Gastroesophageal sphincter (tissue), 3 donors: ENCODE results near the gene TNFRSF19.

Source experiments
- CTCF ChIP-seq, 4 experiments: fragments of 200-600 bp in 2 of 4; fragments of 450-650 bp in 2 of 4; sonication (generic) in 1 of 4; IDR thresholded peaks; one replicate each; pipeline ENCODE4 v1.5.1; 2017 to 2019; ENCODE audit warnings: antibody characterized with exemption in 4 of 4, mild to moderate bottlenecking in 2 of 4, moderate library complexity in 2 of 4
- POLR2A ChIP-seq, 2 donors: fragments of 450-650 bp; IDR thresholded peaks; one replicate each; pipeline ENCODE4 v1.6.1; 2017; ENCODE audit warnings: antibody characterized with exemption in 2 of 2, mild to moderate bottlenecking in 2 of 2, moderate library complexity in 1 of 2

DNA sequence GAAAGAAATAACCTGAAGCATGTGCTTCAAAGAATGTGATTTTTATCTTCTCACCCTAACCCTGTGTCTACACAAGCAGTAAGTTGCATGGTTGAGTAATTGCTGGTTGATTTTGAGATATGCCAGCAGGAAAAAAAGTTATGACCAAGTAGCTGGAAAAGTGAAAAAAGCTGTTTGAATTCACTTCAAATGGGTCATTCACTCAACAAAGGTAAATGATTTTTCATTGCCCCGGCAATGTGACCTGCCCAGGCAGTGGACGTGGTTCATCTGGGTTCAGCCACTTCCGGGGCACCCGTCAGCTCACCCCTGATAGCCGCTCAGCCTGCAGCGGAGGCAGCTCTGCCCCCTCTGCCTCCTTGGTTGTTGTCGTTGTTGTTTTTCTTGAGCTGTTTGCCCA is 18.5 kb downstream of the TNFRSF19 start:
- no peak for TF ChIP-seq CTCF (IDR thresholded peaks at IDR 0.05)
- no peak for TF ChIP-seq POLR2A (IDR thresholded peaks at IDR 0.05)
